ENCODE measurements around the gene LONRF2.

DNA sequence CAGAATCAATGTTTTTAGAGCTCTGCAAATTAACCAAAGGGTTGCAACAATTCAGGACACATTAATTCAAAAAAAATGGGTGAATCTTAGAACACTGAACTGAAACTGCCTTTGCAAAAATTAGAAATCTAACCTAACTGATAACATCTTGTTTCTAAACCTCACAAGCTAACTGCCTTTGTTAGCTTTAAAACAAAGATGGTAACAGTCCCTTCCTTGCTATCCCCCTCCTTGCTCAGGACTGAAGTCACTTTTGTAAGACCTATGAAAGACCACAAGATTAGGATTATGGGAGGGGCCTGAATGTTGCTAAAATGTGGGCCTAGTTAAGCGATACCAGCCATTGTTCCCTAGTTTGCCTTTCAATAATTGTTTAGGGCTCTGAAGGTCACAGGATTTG lies 44.9 kb upstream of the LONRF2 start:
- TF ChIP-seq, protein P1, sequence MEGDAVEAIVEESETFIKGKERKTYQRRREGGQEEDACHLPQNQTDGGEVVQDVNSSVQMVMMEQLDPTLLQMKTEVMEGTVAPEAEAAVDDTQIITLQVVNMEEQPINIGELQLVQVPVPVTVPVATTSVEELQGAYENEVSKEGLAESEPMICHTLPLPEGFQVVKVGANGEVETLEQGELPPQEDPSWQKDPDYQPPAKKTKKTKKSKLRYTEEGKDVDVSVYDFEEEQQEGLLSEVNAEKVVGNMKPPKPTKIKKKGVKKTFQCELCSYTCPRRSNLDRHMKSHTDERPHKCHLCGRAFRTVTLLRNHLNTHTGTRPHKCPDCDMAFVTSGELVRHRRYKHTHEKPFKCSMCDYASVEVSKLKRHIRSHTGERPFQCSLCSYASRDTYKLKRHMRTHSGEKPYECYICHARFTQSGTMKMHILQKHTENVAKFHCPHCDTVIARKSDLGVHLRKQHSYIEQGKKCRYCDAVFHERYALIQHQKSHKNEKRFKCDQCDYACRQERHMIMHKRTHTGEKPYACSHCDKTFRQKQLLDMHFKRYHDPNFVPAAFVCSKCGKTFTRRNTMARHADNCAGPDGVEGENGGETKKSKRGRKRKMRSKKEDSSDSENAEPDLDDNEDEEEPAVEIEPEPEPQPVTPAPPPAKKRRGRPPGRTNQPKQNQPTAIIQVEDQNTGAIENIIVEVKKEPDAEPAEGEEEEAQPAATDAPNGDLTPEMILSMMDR (IDR thresholded peaks at IDR 0.05) = no peak
- no peak for TF ChIP-seq POLR2A (IDR thresholded peaks at IDR 0.05)
